Measurements from ENCODE around the gene THBS1.

The THBS1 gene

GRCh38 chr15:39642011-39642640, 61.2 kb downstream of the THBS1 start:
- Histone ChIP-seq H3K4me1 (ENCODE audit: control insufficient read depth, insufficient read depth, low read length) (peaks cover 13% of the 10 kb centered on the region; the same call in 1 of the 2 replicates), H3K9me3 (ENCODE audit: control insufficient read depth, insufficient read depth, low read depth, low read length) (no peaks in the 10 kb centered on the region), H3K9ac (ENCODE audit: low read length) (no peak overlapping the region), H3K27ac (ENCODE audit: low read depth, low read length) (no peak overlapping the region), H3K27me3 (ENCODE audit: control insufficient read depth, insufficient read depth, low read length) (no peaks in the 10 kb centered on the region), H3K4me3 (ENCODE audit: low read depth, low read length) (no peak overlapping the region), H3K36me3 (ENCODE audit: control insufficient read depth, insufficient read depth, low read length) (no peaks in the 10 kb centered on the region)

GRCh38 chr15:39643727-39644126, 62.8 kb downstream of the THBS1 start:
- H3K4me3 ChIP-seq (ENCODE audit: low read depth, low read length) = no peak overlapping the region
- no peak overlapping the region for H3K9ac ChIP-seq (ENCODE audit: low read length)
- H3K27me3 ChIP-seq (ENCODE audit: control insufficient read depth, insufficient read depth, low read length) = no peaks in the 10 kb centered on the region
- no peaks in the 10 kb centered on the region for H3K36me3 ChIP-seq (ENCODE audit: control insufficient read depth, insufficient read depth, low read length)
- H3K9me3 ChIP-seq (ENCODE audit: control insufficient read depth, insufficient read depth, low read depth, low read length) = no peaks in the 10 kb centered on the region
- H3K4me1 ChIP-seq (ENCODE audit: control insufficient read depth, insufficient read depth, low read length) = peaks cover 13% of the 10 kb centered on the region; the same call in 1 of the 2 replicates
- H3K27ac ChIP-seq (ENCODE audit: low read depth, low read length) = no peak overlapping the region

GRCh38 chr15:39644136-39644535, 63.3 kb downstream of the THBS1 start:
- Histone ChIP-seq H3K36me3 (ENCODE audit: control insufficient read depth, insufficient read depth, low read length) (no peaks in the 10 kb centered on the region), H3K4me3 (ENCODE audit: low read depth, low read length) (no peak overlapping the region), H3K27ac (ENCODE audit: low read depth, low read length) (no peak overlapping the region), H3K9ac (ENCODE audit: low read length) (no peak overlapping the region), H3K27me3 (ENCODE audit: control insufficient read depth, insufficient read depth, low read length) (no peaks in the 10 kb centered on the region), H3K4me1 (ENCODE audit: control insufficient read depth, insufficient read depth, low read length) (peaks cover 13% of the 10 kb centered on the region; the same call in 1 of the 2 replicates), H3K9me3 (ENCODE audit: control insufficient read depth, insufficient read depth, low read depth, low read length) (no peaks in the 10 kb centered on the region)

- H3K27ac ChIP-seq (ENCODE audit: low read depth, low read length) = no peak overlapping the region
- no peaks in the 10 kb centered on the region for H3K36me3 ChIP-seq (ENCODE audit: control insufficient read depth, insufficient read depth, low read length)
- H3K4me3 ChIP-seq (ENCODE audit: low read depth, low read length) = no peak overlapping the region
- no peaks in the 10 kb centered on the region for H3K27me3 ChIP-seq (ENCODE audit: control insufficient read depth, insufficient read depth, low read length)
- H3K9ac ChIP-seq (ENCODE audit: low read length) = no peak overlapping the region
- peaks cover 13% of the 10 kb centered on the region; the same call in 1 of the 2 replicates for H3K4me1 ChIP-seq (ENCODE audit: control insufficient read depth, insufficient read depth, low read length)
- H3K9me3 ChIP-seq (ENCODE audit: control insufficient read depth, insufficient read depth, low read depth, low read length) = no peaks in the 10 kb centered on the region
Measured at GRCh38 chr15:39645138-39645975, 64.5 kb downstream of the THBS1 start.

- H3K27ac ChIP-seq (ENCODE audit: low read depth, low read length) = no peak overlapping the region
- H3K4me3 ChIP-seq (ENCODE audit: low read depth, low read length) = no peak overlapping the region
- H3K9ac ChIP-seq (ENCODE audit: low read length) = no peak overlapping the region
- no peaks in the 10 kb centered on the region for H3K9me3 ChIP-seq (ENCODE audit: control insufficient read depth, insufficient read depth, low read depth, low read length)
- no peaks in the 10 kb centered on the region for H3K27me3 ChIP-seq (ENCODE audit: control insufficient read depth, insufficient read depth, low read length)
- peaks cover 13% of the 10 kb centered on the region; the same call in 1 of the 2 replicates for H3K4me1 ChIP-seq (ENCODE audit: control insufficient read depth, insufficient read depth, low read length)
- H3K36me3 ChIP-seq (ENCODE audit: control insufficient read depth, insufficient read depth, low read length) = no peaks in the 10 kb centered on the region
Measured at GRCh38 chr15:39645976-39646257, 65.0 kb downstream of the THBS1 start.

- no peak overlapping the region for H3K9ac ChIP-seq (ENCODE audit: low read length)
- no peaks in the 10 kb centered on the region for H3K36me3 ChIP-seq (ENCODE audit: control insufficient read depth, insufficient read depth, low read length)
- H3K9me3 ChIP-seq (ENCODE audit: control insufficient read depth, insufficient read depth, low read depth, low read length) = no peaks in the 10 kb centered on the region
- H3K27me3 ChIP-seq (ENCODE audit: control insufficient read depth, insufficient read depth, low read length) = no peaks in the 10 kb centered on the region
- H3K27ac ChIP-seq (ENCODE audit: low read depth, low read length) = no peak overlapping the region
- peaks cover 13% of the 10 kb centered on the region; the same call in 1 of the 2 replicates for H3K4me1 ChIP-seq (ENCODE audit: control insufficient read depth, insufficient read depth, low read length)
- no peak overlapping the region for H3K4me3 ChIP-seq (ENCODE audit: low read depth, low read length)
Measured at GRCh38 chr15:39646425-39646824, 65.5 kb downstream of the THBS1 start.
